Smooth muscle cell (in vitro differentiated cells): Measurements from ENCODE around the gene TYSND1. TPM values are rescaled to one million over a fixed set of nuclear protein-coding genes. Genes with fewer than 3 reads are reported as not detected.

ENCODE experiments used
- DNase-seq: peaks from one replicate; lab custom pipeline; 2025; ENCODE audit not compliant: unreplicated experiment; lab: John Stamatoyannopoulos, UW
- H2AFZ ChIP-seq: fragments of 200-600 bp; sonication (generic); 2 replicates; pipeline ENCODE4 v1.6.0; 2016; ENCODE audit warnings: antibody characterized with exemption, low read depth, mild to moderate bottlenecking
- H3F3A ChIP-seq: fragments of 200-600 bp; sonication (generic); 2 replicates; pipeline ENCODE4 v1.6.0; 2017; ENCODE audit warnings: antibody characterized with exemption, low read depth
- H3K27ac ChIP-seq: fragments of 200-600 bp; sonication (generic); 2 replicates; pipeline ENCODE4 v1.5.1; 2016; ENCODE audit warnings: low read depth, mild to moderate bottlenecking
- H3K27me3 ChIP-seq: fragments of 200-600 bp; sonication (generic); 2 replicates; pipeline ENCODE4 v1.6.1; 2016; ENCODE audit warnings: low read depth, mild to moderate bottlenecking
- H3K36me3 ChIP-seq: fragments of 200-600 bp; sonication (generic); 2 replicates; pipeline ENCODE4 v1.5.1; 2016; ENCODE audit warnings: low read depth
- H3K4me1 ChIP-seq: fragments of 200-600 bp; sonication (generic); 2 replicates; pipeline ENCODE4 v1.5.1; 2016; ENCODE audit warnings: low read depth
- H3K4me2 ChIP-seq: fragments of 200-600 bp; sonication (generic); 2 replicates; pipeline ENCODE4 v1.6.0; 2016; ENCODE audit warnings: mild to moderate bottlenecking
- H3K4me3 ChIP-seq: fragments of 200-600 bp; sonication (generic); 2 replicates; pipeline ENCODE4 v1.5.1; 2016; ENCODE audit warnings: mild to moderate bottlenecking
- H3K79me2 ChIP-seq: fragments of 200-600 bp; sonication (generic); 2 replicates; pipeline ENCODE4 v1.6.0; 2016; ENCODE audit warnings: low read depth, mild to moderate bottlenecking
- H3K9ac ChIP-seq: fragments of 200-600 bp; sonication (generic); 2 replicates; pipeline ENCODE4 v1.6.0; 2016; ENCODE audit warnings: low read depth
- H3K9me3 ChIP-seq: fragments of 200-600 bp; sonication (generic); replicated peaks from 2 replicates; pipeline ENCODE4 v1.5.1; 2016; ENCODE audit warnings: low read depth
- H4K20me1 ChIP-seq: fragments of 200-600 bp; sonication (generic); 2 replicates; pipeline ENCODE4 v1.6.0; 2016; ENCODE audit warnings: low read depth
- WGBS: methylation state at CpG from one replicate; pipeline ENCODE4 v1.1.7; 2016; ENCODE audit warnings: low lambda C conversion rate; 5-methylcytosine and 5-hydroxymethylcytosine counted together
- polyA plus RNA-seq: library from polyadenylated mRNA; unstranded; fragments of >200 nt; fragmentation: Nextera tagmentation; extraction: Ambion mirVana; gene quantifications from 2 replicates; pipeline ENCODE4 v1.2.1, GENCODE V29; 2016
- total RNA-seq: library from RNA; depleted of rRNA; stranded (reverse); fragments of >200 nt; gene quantifications from 2 replicates; pipeline ENCODE4 v1.2.3, GENCODE V29; 2014
- TF ChIP-seq, protein P1 (sequence below): fragments of 200-600 bp; sonication (generic); IDR thresholded peaks from 2 replicates; pipeline ENCODE4 v1.5.1; 2017; ENCODE audit warnings: borderline replicate concordance, mild to moderate bottlenecking, antibody characterized with exemption; ENCODE audit not compliant: insufficient read depth, poor library complexity, severe bottlenecking

The TYSND1 gene
- total and polyA plus RNA-seq, 2 experiments from 2014 or later, result 4.5 to 4.9 TPM

DNA sequence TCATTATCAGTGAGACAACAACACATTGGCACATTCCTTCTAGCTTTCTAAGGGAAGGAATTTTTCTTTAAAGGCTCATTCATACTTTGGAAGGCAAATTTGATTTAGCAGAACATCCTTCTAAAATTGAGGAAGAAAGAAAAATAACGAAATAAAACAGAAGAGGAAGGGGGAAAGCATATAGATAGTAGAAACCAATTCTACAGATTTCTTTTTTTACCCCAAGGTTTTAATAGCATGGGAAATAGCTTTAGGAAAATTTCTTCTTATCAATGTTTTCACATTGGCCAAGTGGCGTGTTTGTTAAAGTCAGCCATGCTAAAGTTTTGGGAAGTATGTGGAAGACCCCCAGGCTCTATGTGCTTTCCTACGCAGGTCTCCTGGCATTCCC lies 58.2 kb downstream of the TYSND1 start:
- TF ChIP-seq, protein P1, sequence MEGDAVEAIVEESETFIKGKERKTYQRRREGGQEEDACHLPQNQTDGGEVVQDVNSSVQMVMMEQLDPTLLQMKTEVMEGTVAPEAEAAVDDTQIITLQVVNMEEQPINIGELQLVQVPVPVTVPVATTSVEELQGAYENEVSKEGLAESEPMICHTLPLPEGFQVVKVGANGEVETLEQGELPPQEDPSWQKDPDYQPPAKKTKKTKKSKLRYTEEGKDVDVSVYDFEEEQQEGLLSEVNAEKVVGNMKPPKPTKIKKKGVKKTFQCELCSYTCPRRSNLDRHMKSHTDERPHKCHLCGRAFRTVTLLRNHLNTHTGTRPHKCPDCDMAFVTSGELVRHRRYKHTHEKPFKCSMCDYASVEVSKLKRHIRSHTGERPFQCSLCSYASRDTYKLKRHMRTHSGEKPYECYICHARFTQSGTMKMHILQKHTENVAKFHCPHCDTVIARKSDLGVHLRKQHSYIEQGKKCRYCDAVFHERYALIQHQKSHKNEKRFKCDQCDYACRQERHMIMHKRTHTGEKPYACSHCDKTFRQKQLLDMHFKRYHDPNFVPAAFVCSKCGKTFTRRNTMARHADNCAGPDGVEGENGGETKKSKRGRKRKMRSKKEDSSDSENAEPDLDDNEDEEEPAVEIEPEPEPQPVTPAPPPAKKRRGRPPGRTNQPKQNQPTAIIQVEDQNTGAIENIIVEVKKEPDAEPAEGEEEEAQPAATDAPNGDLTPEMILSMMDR, result no peak
- Histone ChIP-seq H3K27ac (no peak overlapping the region), H3K36me3 (no peaks in the 10 kb centered on the region), H3K4me3 (no peak overlapping the region), H3K9me3 (no peaks in the 10 kb centered on the region), H3K27me3 (no peaks in the 10 kb centered on the region), H3K9ac (no peak overlapping the region), H3K4me2 (no peak overlapping the region), H3K79me2 (no peaks in the 10 kb centered on the region), H4K20me1 (no peaks in the 10 kb centered on the region), H2AFZ (no peak overlapping the region), H3K4me1 (no peaks in the 10 kb centered on the region), H3F3A (no peaks in the 10 kb centered on the region)
- 92% methylated on average over 3 of the region's 3 CpGs for WGBS
- no peak for DNase-seq

Other genes with a start within 250 kb of the TYSND1 start
- gene MACROH2A2, start 93.9 kb downstream of the TYSND1 start, total RNA-seq, result 13.0 and 13.4 TPM in 2 replicates
- 14.0 and 20.4 TPM in 2 replicates for gene MACROH2A2, start 93.9 kb downstream of the TYSND1 start, polyA plus RNA-seq
- 2.1 and 2.2 TPM in 2 replicates for gene AIFM2, start 13.9 kb downstream of the TYSND1 start, total RNA-seq
- gene AIFM2, start 13.9 kb downstream of the TYSND1 start, polyA plus RNA-seq, result 3.6 and 4.4 TPM in 2 replicates
- 178 and 180 TPM in 2 replicates for gene SAR1A, start 23.8 kb upstream of the TYSND1 start, total RNA-seq
- gene SAR1A, start 23.8 kb upstream of the TYSND1 start, polyA plus RNA-seq, result 133 and 140 TPM in 2 replicates
- gene PPA1, start 86.7 kb upstream of the TYSND1 start, total RNA-seq, result 55.6 and 58.4 TPM in 2 replicates
- gene PPA1, start 86.7 kb upstream of the TYSND1 start, polyA plus RNA-seq, result 38.1 and 46.9 TPM in 2 replicates
- under 0.01 TPM in 1 of 2 replicates, not detected in the other for gene NPFFR1, start 137.3 kb upstream of the TYSND1 start, total RNA-seq
- gene NPFFR1, start 137.3 kb upstream of the TYSND1 start, polyA plus RNA-seq, result not detected in 2 replicates
- gene LRRC20, start 235.9 kb upstream of the TYSND1 start, total RNA-seq, result 2.7 and 14.3 TPM in 2 replicates
- 4.7 and 6.7 TPM in 2 replicates for gene LRRC20, start 235.9 kb upstream of the TYSND1 start, polyA plus RNA-seq